ENCODE results near the gene TMEM132E.

DNA sequence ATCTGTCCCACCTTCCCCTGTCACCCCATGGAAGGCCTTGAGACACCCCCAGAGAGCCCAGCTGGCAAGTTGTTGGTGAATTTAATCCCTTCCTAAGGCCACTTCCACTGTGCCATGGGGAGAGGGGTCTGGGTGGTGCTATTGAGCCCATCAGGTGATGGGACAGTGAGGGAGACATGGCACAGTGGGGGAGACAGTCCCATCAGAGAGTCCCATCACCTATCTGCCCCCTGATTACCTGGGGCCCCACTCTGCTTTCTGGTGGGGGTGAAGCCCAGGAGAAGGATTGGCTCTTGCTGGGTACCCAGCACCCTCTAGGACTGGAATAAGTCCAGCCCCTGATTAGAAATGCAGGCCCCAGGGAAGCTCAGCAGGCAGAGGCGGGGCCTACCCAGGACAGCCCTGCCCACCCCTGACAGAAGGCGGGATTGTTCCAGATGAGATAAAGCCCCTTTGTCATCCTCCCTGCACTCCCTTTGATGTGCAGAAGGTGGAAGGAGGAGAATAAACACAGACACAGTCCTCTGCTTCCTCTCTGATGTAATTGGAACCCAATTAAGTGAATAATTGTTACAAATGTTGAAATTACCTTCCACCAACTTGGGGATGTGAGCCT, 18.9 kb downstream of the TMEM132E start:
- TF ChIP-seq POLR2A (IDR thresholded peaks at IDR 0.05; ENCODE audit: low read length) = no peak
- TF ChIP-seq GATA1 (IDR thresholded peaks at IDR 0.05; ENCODE audit: low read depth, low read length) = no peak
